Kidney (tissue), 14 donors: ENCODE results near the gene GSTK1. TPM values are rescaled to one million over a fixed set of nuclear protein-coding genes. Genes with fewer than 3 reads are reported as not detected.
"Not testable (repeated sequence)": the region's sequence is repeated elsewhere in the genome, so short reads cannot be mapped to it uniquely, and the experiment has no call there.

Experiments used
- DNase-seq, 5 donors: peaks; one replicate each; pipeline ENCODE4 v3.0.0-alpha.2; 2013 to 2020
- FAIRE-seq: peaks from 2 replicates; lab custom pipeline; 2012; peaks lifted over from hg19 to GRCh38; lab: Jason Lieb, UNC
- H3K27ac ChIP-seq, 2 donors: one replicate each; pipeline ENCODE4 v1.7.0; 2013; ENCODE audit warnings: low read depth in 2 of 2, low read length in 2 of 2, inconsistent platforms in 1 of 2
- H3K27me3 ChIP-seq: one replicate; pipeline ENCODE4 v1.7.1; 2013; ENCODE audit warnings: low read length, inconsistent platforms; ENCODE audit not compliant: control insufficient read depth, insufficient read depth
- H3K36me3 ChIP-seq, 3 donors: one replicate each; pipeline versions ENCODE4 v1.7.0 to v1.7.1; 2013; ENCODE audit warnings: low read length in 3 of 3, control low read depth in 1 of 3, inconsistent platforms in 1 of 3; ENCODE audit not compliant: insufficient read depth in 3 of 3, control insufficient read depth in 2 of 3
- H3K4me1 ChIP-seq, 3 donors: one replicate each; pipeline versions ENCODE4 v1.7.0 to v1.7.1; 2013; ENCODE audit warnings: low read length in 3 of 3, inconsistent platforms in 1 of 3, low read depth in 1 of 3; ENCODE audit not compliant: control insufficient read depth in 2 of 3, insufficient read depth in 2 of 3
- H3K4me3 ChIP-seq, 3 donors: one replicate each; pipeline versions ENCODE4 v1.7.0 to v1.8.1; 2013; ENCODE audit warnings: low read length in 3 of 3, control low read depth in 1 of 3, inconsistent platforms in 1 of 3
- H3K9ac ChIP-seq, 3 donors: one replicate each; pipeline versions ENCODE4 v1.7.0 to v1.7.1; 2013; ENCODE audit warnings: low read length in 3 of 3, control low read depth in 1 of 3, inconsistent platforms in 1 of 3
- H3K9me3 ChIP-seq, 3 donors: one replicate each; pipeline versions ENCODE4 v1.7.0 to v1.7.1; 2013; ENCODE audit warnings: low read length in 3 of 3, control low read depth in 1 of 3, inconsistent platforms in 1 of 3; ENCODE audit not compliant: control insufficient read depth in 2 of 3, insufficient read depth in 1 of 3
- CTCF ChIP-seq: IDR thresholded peaks from 3 replicates; pipeline ENCODE4 v1.5.1; 2012; ENCODE audit warnings: mild to moderate bottlenecking, moderate library complexity, borderline replicate concordance; ENCODE audit not compliant: insufficient read depth; ENCODE audit errors: extremely low read depth
- intact Hi-C: fragments of 100-400 bp; cut with DNase I; formaldehyde crosslinking; loops from one replicate; pipeline ENCODE4 v1.11.1; 2022
- polyA plus RNA-seq: library from polyadenylated mRNA; stranded (reverse); fragments of 350-450 nt; fragmentation: Illumina TruSeq; extraction: RNeasy Lipid Tissue Mini Kit (QIAGEN cat#74804); gene quantifications from one replicate; pipeline ENCODE4 v1.2.3, GENCODE V29; 2014; ENCODE audit warnings: low read depth, low replicate concordance; ENCODE audit not compliant: insufficient read depth
- total RNA-seq: library from RNA; stranded (reverse); fragmentation: NEBNext Ultra II Directional; extraction: Animal tissue kit (Norgen Biotek cat#: 25700); gene quantifications from one replicate; pipeline ENCODE4 v1.2.1, GENCODE V29; 2021
- donor health status: control.
- donor health status: control.
- donor health status: control.
- donor health status: control.
- donor health status: control.
- donor health status: DM: yes; HTN: yes; CAD: no.
- donor health status: Normal renal cell carcinoma (clear cell type).

GSTK1 gene
- total and polyA plus RNA-seq, 2 donors from 2014 or later, result 176 to 469 TPM

DNA sequence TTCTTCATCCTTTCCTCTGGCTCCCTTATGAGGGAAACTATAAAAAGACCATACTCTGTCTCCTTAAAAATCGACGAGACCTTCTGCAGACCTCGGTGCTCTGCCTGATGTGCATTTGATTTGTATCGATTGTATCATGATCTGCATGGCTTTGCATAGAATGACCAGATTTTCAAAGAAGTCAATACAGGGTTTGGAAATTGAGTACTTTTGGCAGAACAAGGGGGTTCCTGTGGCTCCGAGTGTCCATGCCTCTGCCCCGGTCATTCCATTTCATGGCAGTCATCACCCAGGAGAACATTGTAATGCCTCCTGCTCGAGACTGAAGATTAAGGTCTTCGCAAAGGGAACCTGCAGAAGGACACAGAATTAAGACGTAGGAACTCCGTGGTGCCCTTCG, 25.6 kb downstream of the GSTK1 start:
- Histone ChIP-seq H3K27me3 (no peaks in the 10 kb centered on the region), H3K36me3 (peaks cover 2 to 16% (median 10%) of the 10 kb centered on the region in 3 donors), H3K9me3 (no peaks in the 10 kb centered on the region), H3K27ac (peak overlapping the region; percentile 77 to 78), H3K4me3 (peak overlapping the region; percentile 78 to 87 (median 79)), H3K4me1 (peaks cover 3 to 28% (median 7%) of the 10 kb centered on the region in 3 donors), H3K9ac (peak overlapping the region; percentile 61 to 72 (median 68))
- DNase-seq (peak in 1 of 5 donors; percentile 37), FAIRE-seq (no peak)
- intact Hi-C loops, result no loop called here
- no peak for TF ChIP-seq CTCF

- FAIRE-seq (no peak), DNase-seq (peak in 1 of 5 donors; percentile 26)
- peaks cover 3 to 24% (median 3%) of the 10 kb centered on the region in 3 donors for H3K4me1 ChIP-seq
- peak overlapping the region in 2 of 3 donors; percentile 61 to 72 for H3K9ac ChIP-seq
- intact Hi-C loops, result no loop called here
- no peaks in the 10 kb centered on the region for H3K9me3 ChIP-seq
- no peak overlapping the region for H3K27ac ChIP-seq
- H3K36me3 ChIP-seq, result peaks cover 8 to 22% (median 10%) of the 10 kb centered on the region in 3 donors
- peak overlapping the region; percentile 78 to 87 (median 79) for H3K4me3 ChIP-seq
- no peak for TF ChIP-seq CTCF
- no peaks in the 10 kb centered on the region for H3K27me3 ChIP-seq
Observed at GRCh38 chr7:143289421-143289820, 26.2 kb downstream of the GSTK1 start.

DNA sequence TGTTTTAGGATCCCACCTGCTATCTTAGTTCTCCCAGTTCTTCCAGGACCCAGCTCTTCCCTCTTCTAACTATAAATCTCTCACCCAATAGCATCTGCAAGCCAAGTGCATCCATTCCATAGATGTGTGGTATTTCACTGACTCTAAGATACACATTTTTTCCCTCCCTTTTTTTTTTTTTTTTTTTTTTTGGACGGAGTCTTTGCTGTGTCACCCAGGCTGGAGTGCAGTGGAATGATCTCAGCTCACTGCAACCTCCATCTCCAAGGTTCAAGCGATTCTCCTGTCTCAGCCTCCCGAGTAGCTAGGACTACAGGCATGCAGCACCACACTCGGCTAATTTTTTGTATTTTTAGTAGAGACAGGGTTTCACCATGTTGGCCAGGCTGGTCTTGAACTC, 26.6 kb downstream of the GSTK1 start:
- intact Hi-C loops, FAIRE-seq: not testable (repeated sequence)

DNA sequence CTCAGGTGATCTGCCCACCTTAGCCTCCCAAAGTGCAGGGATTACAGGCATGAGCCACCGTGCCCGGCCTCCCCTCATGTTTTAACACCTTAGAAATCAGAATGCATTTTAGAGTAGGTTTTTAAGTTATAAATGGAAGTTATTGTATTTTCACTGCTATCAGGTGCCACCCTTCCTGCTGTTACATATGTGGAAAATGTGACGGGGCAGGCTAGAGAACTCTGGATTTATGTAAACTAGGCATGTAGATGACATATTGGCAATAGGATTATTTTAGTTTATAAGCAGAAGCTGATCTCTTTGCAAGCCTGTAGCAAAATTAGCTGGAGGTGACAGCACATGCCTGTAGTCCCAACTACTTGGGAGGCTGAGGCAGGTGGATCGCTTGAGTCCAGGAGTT, 27.1 kb downstream of the GSTK1 start:
- H3K9me3 ChIP-seq, result no peaks in the 10 kb centered on the region
- no peak overlapping the region for H3K27ac ChIP-seq
- peaks cover 12 to 28% (median 12%) of the 10 kb centered on the region in 3 donors for H3K36me3 ChIP-seq
- no peak for FAIRE-seq
- H3K9ac ChIP-seq, result no peak overlapping the region
- no peak for DNase-seq
- no peak overlapping the region for H3K4me3 ChIP-seq
- intact Hi-C loops, result no loop called here
- H3K4me1 ChIP-seq, result peaks cover 3 to 21% (median 3%) of the 10 kb centered on the region in 3 donors
- TF ChIP-seq CTCF, result no peak
- H3K27me3 ChIP-seq, result no peaks in the 10 kb centered on the region

More for the DNA sequence above, 26.6 kb downstream of the GSTK1 start:
- not testable (repeated sequence) for H3K27me3 ChIP-seq, H3K9ac ChIP-seq, DNase-seq, H3K27ac ChIP-seq, H3K9me3 ChIP-seq
- Histone ChIP-seq H3K36me3 (peaks cover 12 to 26% (median 12%) of the 10 kb centered on the region in 3 donors), H3K4me3 (peak overlapping the region in 1 of 3 donors; percentile 79), H3K4me1 (peaks cover 3 to 24% (median 3%) of the 10 kb centered on the region in 3 donors)
